Inflammatory macrophage treated with lipopolysaccharide for 4 hours (primary cell): ENCODE measurements around the gene MEI1.
A peak's percentile ranks its signal among the peaks of the same experiment; 100 is the strongest.

ENCODE experiments used
- DNase-seq: peaks from one replicate; pipeline ENCODE4 v3.0.0-alpha.2; 2020

MEI1 gene

GRCh38 chr22:41793871-41794270 is 94.6 kb downstream of the MEI1 start:
- DNase-seq: no peak

- no peak for DNase-seq
Measured at GRCh38 chr22:41798736-41799135, 99.4 kb downstream of the MEI1 start.

- peak; percentile 16 for DNase-seq
Measured at GRCh38 chr22:41799486-41800347, 100.4 kb downstream of the MEI1 start.

- peak; percentile 90 for DNase-seq
Measured at GRCh38 chr22:41800348-41801146, 101.2 kb downstream of the MEI1 start, which contains the start of gene CCDC134. TSS of gene CCDC134 (plus strand) at chr22:41800679. CDS start at chr22:41808891, 8,212 bp downstream.

GRCh38 chr22:41801147-41801819 is 102.0 kb downstream of the MEI1 start:
- no peak for DNase-seq

- no peak for DNase-seq
Measured at GRCh38 chr22:41801886-41802285, 102.6 kb downstream of the MEI1 start.

GRCh38 chr22:41805639-41806038 is 106.3 kb downstream of the MEI1 start:
- no peak for DNase-seq

GRCh38 chr22:41808400-41808799 is 109.1 kb downstream of the MEI1 start:
- DNase-seq: no peak

- no peak for DNase-seq
Measured at GRCh38 chr22:41810022-41810421, 110.7 kb downstream of the MEI1 start.

- DNase-seq: no peak
Measured at GRCh38 chr22:41812805-41813545, 113.7 kb downstream of the MEI1 start.

- no peak for DNase-seq
Measured at GRCh38 chr22:41813726-41814410, 114.6 kb downstream of the MEI1 start.

- no peak for DNase-seq
Measured at GRCh38 chr22:41815716-41816115, 116.4 kb downstream of the MEI1 start.

GRCh38 chr22:41816241-41816640 is 116.9 kb downstream of the MEI1 start:
- DNase-seq: no peak

- DNase-seq: no peak
Measured at GRCh38 chr22:41816871-41817270, 117.6 kb downstream of the MEI1 start.

GRCh38 chr22:41818011-41818410 is 118.7 kb downstream of the MEI1 start:
- no peak for DNase-seq

GRCh38 chr22:41818596-41818995 is 119.3 kb downstream of the MEI1 start:
- no peak for DNase-seq

GRCh38 chr22:41819257-41819656 is 120.0 kb downstream of the MEI1 start:
- no peak for DNase-seq

- no peak for DNase-seq
Measured at GRCh38 chr22:41820447-41820846, 121.1 kb downstream of the MEI1 start.

- no peak for DNase-seq
Measured at GRCh38 chr22:41821471-41822316, 122.4 kb downstream of the MEI1 start.

- DNase-seq: peak; percentile 70
Measured at GRCh38 chr22:41822317-41823057, 123.2 kb downstream of the MEI1 start.
